Liver (tissue), 9 donors: ENCODE measurements around the gene CALM3. TPM values are rescaled to one million over a fixed set of nuclear protein-coding genes. Genes with fewer than 3 reads are reported as not detected.

Experiments used
- DNase-seq: peaks from one replicate; pipeline ENCODE4 v3.0.0-alpha.2; 2017; ENCODE audit warnings: low spot score
- H3K27ac ChIP-seq, 2 donors: one replicate each; pipeline ENCODE4 v1.7.0; 2013; ENCODE audit warnings: inconsistent platforms in 2 of 2, low read length in 2 of 2, control low read depth in 1 of 2, low read depth in 1 of 2, mild to moderate bottlenecking in 1 of 2
- H3K27me3 ChIP-seq, 4 donors: one replicate each; pipeline versions ENCODE4 v1.6.1 to v1.7.0; 2013; ENCODE audit warnings: low read length in 3 of 4, inconsistent platforms in 1 of 4, mild to moderate bottlenecking in 1 of 4, moderate library complexity in 1 of 4; ENCODE audit not compliant: control insufficient read depth in 4 of 4, insufficient read depth in 4 of 4
- H3K36me3 ChIP-seq, 4 donors: one replicate each; pipeline versions ENCODE4 v1.6.1 to v1.7.0; 2013; ENCODE audit warnings: low read length in 3 of 4, mild to moderate bottlenecking in 3 of 4, low read depth in 1 of 4, moderate library complexity in 1 of 4; ENCODE audit not compliant: control insufficient read depth in 4 of 4, insufficient read depth in 3 of 4
- H3K4me1 ChIP-seq, 4 donors: one replicate each; pipeline versions ENCODE4 v1.6.1 to v1.7.0; 2013; ENCODE audit warnings: low read length in 3 of 4, mild to moderate bottlenecking in 3 of 4, moderate library complexity in 1 of 4; ENCODE audit not compliant: control insufficient read depth in 4 of 4, insufficient read depth in 4 of 4
- H3K4me3 ChIP-seq, 3 donors: one replicate each; pipeline versions ENCODE4 v1.6.1 to v1.7.0; 2013; ENCODE audit warnings: low read length in 3 of 3, control low read depth in 1 of 3, low read depth in 1 of 3, mild to moderate bottlenecking in 1 of 3
- H3K9ac ChIP-seq, 2 donors: one replicate each; pipeline ENCODE4 v1.7.0; 2013; ENCODE audit warnings: low read length in 2 of 2, mild to moderate bottlenecking in 2 of 2, moderate library complexity in 2 of 2, control low read depth in 1 of 2, low read depth in 1 of 2
- H3K9me3 ChIP-seq, 4 donors: one replicate each; pipeline versions ENCODE4 v1.6.1 to v1.7.0; 2013; ENCODE audit warnings: low read length in 3 of 4; ENCODE audit not compliant: control insufficient read depth in 4 of 4
- EGR1 ChIP-seq, 2 donors: IDR thresholded peaks; 2 replicates each; pipeline ENCODE4 v1.6.1; 2016 to 2018; ENCODE audit warnings: antibody characterized with exemption in 2 of 2, low read depth in 2 of 2
- FOXA1 ChIP-seq: IDR thresholded peaks from 2 replicates; pipeline ENCODE4 v1.6.1; 2016; ENCODE audit warnings: antibody characterized with exemption
- FOXA2 ChIP-seq: IDR thresholded peaks from 2 replicates; pipeline ENCODE4 v1.6.1; 2016; ENCODE audit warnings: antibody characterized with exemption
- GABPA ChIP-seq, 2 donors: IDR thresholded peaks in 1 of 2; conservative IDR thresholded peaks in 1 of 2; 2 replicates each; pipeline ENCODE4 v1.6.1; 2016; ENCODE audit warnings: antibody characterized with exemption in 2 of 2, mild to moderate bottlenecking in 1 of 2, moderate library complexity in 1 of 2
- HNF4A ChIP-seq, 2 donors: conservative IDR thresholded peaks; 2 replicates each; pipeline ENCODE4 v1.6.1; 2016; ENCODE audit warnings: antibody characterized with exemption in 2 of 2, mild to moderate bottlenecking in 2 of 2
- HNF4G ChIP-seq: IDR thresholded peaks from 2 replicates; pipeline ENCODE4 v1.6.1; 2016; ENCODE audit warnings: antibody characterized with exemption
- JUND ChIP-seq, 2 donors: IDR thresholded peaks; 2 replicates each; pipeline ENCODE4 v1.6.1; 2016; ENCODE audit warnings: antibody characterized with exemption in 2 of 2
- NR2F2 ChIP-seq: IDR thresholded peaks from 2 replicates; pipeline ENCODE4 v1.6.1; 2016; ENCODE audit warnings: antibody characterized with exemption
- RAD21 ChIP-seq, 2 donors: IDR thresholded peaks; 2 replicates each; pipeline ENCODE4 v1.6.1; 2016; ENCODE audit warnings: antibody characterized with exemption in 2 of 2, mild to moderate bottlenecking in 2 of 2
- RXRA ChIP-seq, 2 donors: IDR thresholded peaks; 2 replicates each; pipeline ENCODE4 v1.6.1; 2017 to 2018; ENCODE audit warnings: antibody characterized with exemption in 2 of 2, mild to moderate bottlenecking in 1 of 2
- SP1 ChIP-seq: IDR thresholded peaks from 2 replicates; pipeline ENCODE4 v1.6.1; 2018; ENCODE audit warnings: antibody characterized with exemption, mild to moderate bottlenecking
- TAF1 ChIP-seq: conservative IDR thresholded peaks from 2 replicates; pipeline ENCODE4 v1.6.1; 2016; ENCODE audit warnings: antibody characterized with exemption, mild to moderate bottlenecking
- YY1 ChIP-seq: IDR thresholded peaks from 2 replicates; pipeline ENCODE4 v1.6.1; 2016; ENCODE audit warnings: antibody characterized with exemption, mild to moderate bottlenecking
- WGBS: extraction: QIAGEN DNeasy Blood & Tissue Kit; methylation state at CpG from one replicate; pipeline ENCODE4 v1.1.7; 2013; 5-methylcytosine and 5-hydroxymethylcytosine counted together
- polyA plus RNA-seq, 2 donors: library from polyadenylated mRNA; stranded (reverse) in 1 of 2; unstranded in 1 of 2; fragments of 200-250 nt in 1 of 2; fragments of >200 nt in 1 of 2; fragmentation: Nextera tagmentation in 1 of 2; extraction: Ambion mirVana in 1 of 2; gene quantifications; one replicate each; pipeline versions ENCODE4 v1.2.1 to v1.2.3, GENCODE V29; 2013 to 2015
- total RNA-seq, 2 donors: library from RNA; depleted of rRNA; stranded (reverse); fragments of >200 nt; gene quantifications; one replicate each; pipeline ENCODE4 v1.2.3, GENCODE V29; 2014
- TF ChIP-seq, protein P1 (sequence below): IDR thresholded peaks from 2 replicates; pipeline ENCODE4 v1.6.1; 2016; ENCODE audit warnings: antibody characterized with exemption
- TF ChIP-seq, protein P2 (sequence below): IDR thresholded peaks from 2 replicates; pipeline ENCODE4 v1.6.1; 2016; ENCODE audit warnings: antibody characterized with exemption, mild to moderate bottlenecking
- TF ChIP-seq, protein P3 (sequence below): fragments of 150-350 bp; IDR thresholded peaks from 2 replicates; pipeline ENCODE4 v1.5.1; 2017; ENCODE audit warnings: improper control_type of control experiment, low read depth, low read length; ENCODE audit not compliant: missing input control
- TF ChIP-seq, protein P4 (sequence below): IDR thresholded peaks from 2 replicates; pipeline ENCODE4 v1.6.1; 2016; ENCODE audit warnings: antibody characterized with exemption
- TF ChIP-seq, protein P5 (sequence below): IDR thresholded peaks from 2 replicates; pipeline ENCODE4 v1.6.1; 2016; ENCODE audit warnings: antibody characterized with exemption
- donor health status: healthy.
- donor health status: healthy.
- donor health status: healthy.
- donor health status: healthy.
- donor health status: healthy.

Gene CALM3
- total and polyA plus RNA-seq, 4 donors: 51.4 to 112 (median 81.7) TPM

DNA sequence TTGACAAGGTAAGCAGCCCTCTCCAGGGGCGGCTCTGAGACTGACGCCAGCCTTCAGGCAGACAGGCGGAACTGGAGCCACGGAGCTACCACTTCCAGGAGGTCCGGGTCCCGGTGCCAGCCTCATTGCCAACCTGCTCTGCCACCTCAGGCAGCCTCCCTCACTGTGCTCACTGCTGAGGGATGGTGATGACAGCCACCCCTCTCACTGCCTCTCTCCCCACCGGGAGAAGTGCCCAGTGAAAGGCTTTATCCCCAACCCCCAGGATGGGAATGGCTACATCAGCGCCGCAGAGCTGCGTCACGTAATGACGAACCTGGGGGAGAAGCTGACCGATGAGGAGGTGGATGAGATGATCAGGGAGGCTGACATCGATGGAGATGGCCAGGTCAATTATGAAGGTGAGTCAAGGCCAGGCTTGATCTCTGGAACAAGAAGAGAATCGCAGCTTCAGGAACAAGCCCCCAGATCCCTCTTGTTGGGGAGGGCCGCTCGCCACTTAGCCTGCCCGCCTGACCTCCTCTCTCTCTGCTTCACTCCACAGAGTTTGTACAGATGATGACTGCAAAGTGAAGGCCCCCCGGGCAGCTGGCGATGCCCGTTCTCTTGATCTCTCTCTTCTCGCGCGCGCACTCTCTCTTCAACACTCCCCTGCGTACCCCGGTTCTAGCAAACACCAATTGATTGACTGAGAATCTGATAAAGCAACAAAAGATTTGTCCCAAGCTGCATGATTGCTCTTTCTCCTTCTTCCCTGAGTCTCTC, 7.6 kb downstream of the CALM3 start:
- no peak for DNase-seq

More for the DNA sequence above, 7.6 kb downstream of the CALM3 start:
- Histone ChIP-seq H3K9ac (no peak overlapping the region), H3K27me3 (no peaks in the 10 kb centered on the region), H3K4me3 (no peak overlapping the region), H3K27ac (no peak overlapping the region), H3K4me1 (peaks cover 8 to 31% (median 24%) of the 10 kb centered on the region in 4 donors), H3K36me3 (peaks cover 13 to 32% (median 26%) of the 10 kb centered on the region in 4 donors), H3K9me3 (no peaks in the 10 kb centered on the region)
- 95% methylated on average over 27 of the region's 27 CpGs for WGBS
- TF ChIP-seq GABPA (IDR thresholded peaks at IDR 0.05 in 1 of 2, conservative IDR thresholded peaks at IDR 0.05 in 1 of 2): no peak
- no peak for TF ChIP-seq NR2F2
- no peak for TF ChIP-seq RAD21 (IDR thresholded peaks at IDR 0.05)
- no peak for TF ChIP-seq FOXA1
- TF ChIP-seq, protein P1, sequence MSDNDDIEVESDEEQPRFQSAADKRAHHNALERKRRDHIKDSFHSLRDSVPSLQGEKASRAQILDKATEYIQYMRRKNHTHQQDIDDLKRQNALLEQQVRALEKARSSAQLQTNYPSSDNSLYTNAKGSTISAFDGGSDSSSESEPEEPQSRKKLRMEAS: no peak
- TF ChIP-seq, protein P2, sequence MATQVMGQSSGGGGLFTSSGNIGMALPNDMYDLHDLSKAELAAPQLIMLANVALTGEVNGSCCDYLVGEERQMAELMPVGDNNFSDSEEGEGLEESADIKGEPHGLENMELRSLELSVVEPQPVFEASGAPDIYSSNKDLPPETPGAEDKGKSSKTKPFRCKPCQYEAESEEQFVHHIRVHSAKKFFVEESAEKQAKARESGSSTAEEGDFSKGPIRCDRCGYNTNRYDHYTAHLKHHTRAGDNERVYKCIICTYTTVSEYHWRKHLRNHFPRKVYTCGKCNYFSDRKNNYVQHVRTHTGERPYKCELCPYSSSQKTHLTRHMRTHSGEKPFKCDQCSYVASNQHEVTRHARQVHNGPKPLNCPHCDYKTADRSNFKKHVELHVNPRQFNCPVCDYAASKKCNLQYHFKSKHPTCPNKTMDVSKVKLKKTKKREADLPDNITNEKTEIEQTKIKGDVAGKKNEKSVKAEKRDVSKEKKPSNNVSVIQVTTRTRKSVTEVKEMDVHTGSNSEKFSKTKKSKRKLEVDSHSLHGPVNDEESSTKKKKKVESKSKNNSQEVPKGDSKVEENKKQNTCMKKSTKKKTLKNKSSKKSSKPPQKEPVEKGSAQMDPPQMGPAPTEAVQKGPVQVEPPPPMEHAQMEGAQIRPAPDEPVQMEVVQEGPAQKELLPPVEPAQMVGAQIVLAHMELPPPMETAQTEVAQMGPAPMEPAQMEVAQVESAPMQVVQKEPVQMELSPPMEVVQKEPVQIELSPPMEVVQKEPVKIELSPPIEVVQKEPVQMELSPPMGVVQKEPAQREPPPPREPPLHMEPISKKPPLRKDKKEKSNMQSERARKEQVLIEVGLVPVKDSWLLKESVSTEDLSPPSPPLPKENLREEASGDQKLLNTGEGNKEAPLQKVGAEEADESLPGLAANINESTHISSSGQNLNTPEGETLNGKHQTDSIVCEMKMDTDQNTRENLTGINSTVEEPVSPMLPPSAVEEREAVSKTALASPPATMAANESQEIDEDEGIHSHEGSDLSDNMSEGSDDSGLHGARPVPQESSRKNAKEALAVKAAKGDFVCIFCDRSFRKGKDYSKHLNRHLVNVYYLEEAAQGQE: no peak
- no peak for TF ChIP-seq HNF4A (conservative IDR thresholded peaks at IDR 0.05)
- TF ChIP-seq, protein P3, sequence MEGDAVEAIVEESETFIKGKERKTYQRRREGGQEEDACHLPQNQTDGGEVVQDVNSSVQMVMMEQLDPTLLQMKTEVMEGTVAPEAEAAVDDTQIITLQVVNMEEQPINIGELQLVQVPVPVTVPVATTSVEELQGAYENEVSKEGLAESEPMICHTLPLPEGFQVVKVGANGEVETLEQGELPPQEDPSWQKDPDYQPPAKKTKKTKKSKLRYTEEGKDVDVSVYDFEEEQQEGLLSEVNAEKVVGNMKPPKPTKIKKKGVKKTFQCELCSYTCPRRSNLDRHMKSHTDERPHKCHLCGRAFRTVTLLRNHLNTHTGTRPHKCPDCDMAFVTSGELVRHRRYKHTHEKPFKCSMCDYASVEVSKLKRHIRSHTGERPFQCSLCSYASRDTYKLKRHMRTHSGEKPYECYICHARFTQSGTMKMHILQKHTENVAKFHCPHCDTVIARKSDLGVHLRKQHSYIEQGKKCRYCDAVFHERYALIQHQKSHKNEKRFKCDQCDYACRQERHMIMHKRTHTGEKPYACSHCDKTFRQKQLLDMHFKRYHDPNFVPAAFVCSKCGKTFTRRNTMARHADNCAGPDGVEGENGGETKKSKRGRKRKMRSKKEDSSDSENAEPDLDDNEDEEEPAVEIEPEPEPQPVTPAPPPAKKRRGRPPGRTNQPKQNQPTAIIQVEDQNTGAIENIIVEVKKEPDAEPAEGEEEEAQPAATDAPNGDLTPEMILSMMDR: no peak
- TF ChIP-seq, protein P4, sequence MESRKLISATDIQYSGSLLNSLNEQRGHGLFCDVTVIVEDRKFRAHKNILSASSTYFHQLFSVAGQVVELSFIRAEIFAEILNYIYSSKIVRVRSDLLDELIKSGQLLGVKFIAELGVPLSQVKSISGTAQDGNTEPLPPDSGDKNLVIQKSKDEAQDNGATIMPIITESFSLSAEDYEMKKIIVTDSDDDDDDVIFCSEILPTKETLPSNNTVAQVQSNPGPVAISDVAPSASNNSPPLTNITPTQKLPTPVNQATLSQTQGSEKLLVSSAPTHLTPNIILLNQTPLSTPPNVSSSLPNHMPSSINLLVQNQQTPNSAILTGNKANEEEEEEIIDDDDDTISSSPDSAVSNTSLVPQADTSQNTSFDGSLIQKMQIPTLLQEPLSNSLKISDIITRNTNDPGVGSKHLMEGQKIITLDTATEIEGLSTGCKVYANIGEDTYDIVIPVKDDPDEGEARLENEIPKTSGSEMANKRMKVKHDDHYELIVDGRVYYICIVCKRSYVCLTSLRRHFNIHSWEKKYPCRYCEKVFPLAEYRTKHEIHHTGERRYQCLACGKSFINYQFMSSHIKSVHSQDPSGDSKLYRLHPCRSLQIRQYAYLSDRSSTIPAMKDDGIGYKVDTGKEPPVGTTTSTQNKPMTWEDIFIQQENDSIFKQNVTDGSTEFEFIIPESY: no peak
- no peak for TF ChIP-seq YY1
- TF ChIP-seq, protein P5, sequence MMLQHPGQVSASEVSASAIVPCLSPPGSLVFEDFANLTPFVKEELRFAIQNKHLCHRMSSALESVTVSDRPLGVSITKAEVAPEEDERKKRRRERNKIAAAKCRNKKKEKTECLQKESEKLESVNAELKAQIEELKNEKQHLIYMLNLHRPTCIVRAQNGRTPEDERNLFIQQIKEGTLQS: no peak
- TF ChIP-seq TAF1: no peak
- no peak for TF ChIP-seq RXRA (IDR thresholded peaks at IDR 0.05)
- TF ChIP-seq EGR1 (IDR thresholded peaks at IDR 0.05; ENCODE audit: low read depth in 2 of 2): no peak
- no peak for TF ChIP-seq SP1
- no peak for TF ChIP-seq FOXA2
- no peak for TF ChIP-seq HNF4G
- TF ChIP-seq JUND (IDR thresholded peaks at IDR 0.05): no peak
